ENCODE data around the gene FAT1. TPM values are rescaled to one million over a fixed set of nuclear protein-coding genes. Genes with fewer than 3 reads are reported as not detected.

Gene FAT1
- total and polyA plus RNA-seq, 2 donors (not counting 3 experiments of a cell fraction or from before 2014, with no cell fraction given), result 9.2 to 9.8 TPM

GRCh38 chr4:186734251-186734650, 10.6 kb upstream of the FAT1 start:
- BruUV-seq (replicated peaks), result no TSS peak
- dilution Hi-C loops (cut with MboI; ENCODE audit: extremely low pct_ligation_motif_present, low sequenced_read_pairs), result no loop called here

More at GRCh38 chr4:186734251-186734650, 10.6 kb upstream of the FAT1 start:
- DNase-seq (ENCODE audit: low read depth, low spot score), result no peak
- peaks cover 0 to 10% of the 10 kb centered on the region in 2 experiments for H3K27me3 ChIP-seq (ENCODE audit: control insufficient read depth in 2 of 2, insufficient read depth in 2 of 2, low read length in 2 of 2)
- no peaks in the 10 kb centered on the region for H3K79me2 ChIP-seq (ENCODE audit: control insufficient read depth, insufficient read depth, low read length)
- H3K4me3 ChIP-seq (replicated peaks in 1 of 3; ENCODE audit: insufficient read depth in 1 of 3, low read depth in 1 of 3, low read length in 3 of 3), result no peak overlapping the region
- no peaks in the 10 kb centered on the region for H4K20me1 ChIP-seq (replicated peaks; ENCODE audit: control insufficient read depth, extremely low read depth, insufficient read depth, low read length)
- H2AFZ ChIP-seq (ENCODE audit: low read depth, low read length), result no peak overlapping the region
- no peak for TF ChIP-seq JUN (IDR thresholded peaks at IDR 0.05; ENCODE audit: borderline replicate concordance, insufficient read depth, insufficient read length, low read depth)
- no peak for TF ChIP-seq MYC (IDR thresholded peaks at IDR 0.05; ENCODE audit: low read depth, low read length)
- no peak for TF ChIP-seq MAX (IDR thresholded peaks at IDR 0.05; ENCODE audit: insufficient read depth, insufficient read length)
- TF ChIP-seq GATA2 (IDR thresholded peaks at IDR 0.05; ENCODE audit: insufficient read depth, insufficient read length, low read depth, low read length), result no peak
- TF ChIP-seq POLR2A (IDR thresholded peaks at IDR 0.05; ENCODE audit: low read depth, low read length), result no peak
- TF ChIP-seq POLR2AphosphoS5 (IDR thresholded peaks at IDR 0.05; ENCODE audit: insufficient read depth, low read depth, low read length), result no peak
- TF ChIP-seq EZH2 (IDR thresholded peaks at IDR 0.05; ENCODE audit: borderline replicate concordance, low read depth, low read length, severe bottlenecking), result no peak
- no peak for TF ChIP-seq CTCF (IDR thresholded peaks at IDR 0.05; ENCODE audit: extremely low read depth in 1 of 2, insufficient read depth in 1 of 2, low read depth in 1 of 2, low read length in 2 of 2)
- no peak for TF ChIP-seq FOS (IDR thresholded peaks at IDR 0.05; ENCODE audit: borderline replicate concordance, insufficient read depth, low read length)
- intact Hi-C loops (cut with micrococcal nuclease), result no loop called here
- no peak overlapping the region for H3K9ac ChIP-seq (replicated peaks; ENCODE audit: extremely low read depth, insufficient read depth, low read length)
- ChIA-PET POLR2A (no interaction called here), CTCF (no interaction called here)
- no peaks in the 10 kb centered on the region for H3K9me1 ChIP-seq (replicated peaks; ENCODE audit: control insufficient read depth, extremely low read depth, insufficient read depth, low read length)
- no peaks in the 10 kb centered on the region for H3K36me3 ChIP-seq (ENCODE audit: control insufficient read depth in 2 of 2, extremely low read depth in 1 of 2, insufficient read depth in 2 of 2, low read length in 2 of 2)
- FAIRE-seq, result no peak
- H3K4me1 ChIP-seq (ENCODE audit: control insufficient read depth, extremely low read depth, insufficient read depth, low read length), result peaks cover 5% of the 10 kb centered on the region
- H3K4me2 ChIP-seq (ENCODE audit: insufficient read depth, low read length), result no peak overlapping the region
- no peak overlapping the region for H3K27ac ChIP-seq (ENCODE audit: insufficient read depth, low read depth, low read length)
- H3K9me3 ChIP-seq (replicated peaks; ENCODE audit: control insufficient read depth, insufficient read depth, low read length), result no peaks in the 10 kb centered on the region
